Activated naive CD8-positive, alpha-beta T cell treated with anti-CD3 and anti-CD28 coated beads, Interleukin-2, amount 10 ng/mL, durations not matched to agents 7 days and 5 days (primary cell): ENCODE measurements around the gene TCF15. TPM values are rescaled to one million over a fixed set of nuclear protein-coding genes. Genes with fewer than 3 reads are reported as not detected.

Experiments
- ATAC-seq: fragments of 150-1000 bp; cut with Tn5 transposase; one replicate; pipeline ENCODE4 v1.10.0; 2021; ENCODE audit warnings: low read depth, moderate library complexity
- POLR2A ChIA-PET: fragments of 350-600 bp; sonication (Branson Sonifier 250); formaldehyde crosslinking; loops from one replicate; lab custom pipeline; 2021; ENCODE audit warnings: antibody characterized with exemption; lab: Charles Lee
- DNase-seq: peaks from one replicate; pipeline ENCODE4 v3.0.0; 2021
- H3K27ac Mint-ChIP-seq: one replicate; pipeline ENCODE4 v1.8.0; 2022; ENCODE audit warnings: mild to moderate bottlenecking, mixed read lengths
- H3K27me3 Mint-ChIP-seq: one replicate; pipeline ENCODE4 v1.8.0; 2022; ENCODE audit warnings: mild to moderate bottlenecking, moderate library complexity, mixed read lengths
- H3K36me3 Mint-ChIP-seq: one replicate; pipeline ENCODE4 v1.8.0; 2021; ENCODE audit warnings: mild to moderate bottlenecking, mixed read lengths
- H3K4me1 Mint-ChIP-seq: one replicate; pipeline ENCODE4 v1.8.0; 2021; ENCODE audit warnings: mixed read lengths
- H3K4me3 Mint-ChIP-seq: one replicate; pipeline ENCODE4 v1.8.0; 2022; ENCODE audit warnings: mild to moderate bottlenecking, moderate library complexity, mixed read lengths
- H3K9me3 Mint-ChIP-seq: one replicate; pipeline ENCODE4 v1.8.0; 2021; ENCODE audit warnings: mixed read lengths
- total RNA-seq, 2 experiments: library from RNA; stranded (reverse); gene quantifications; one replicate each; pipeline ENCODE4 v1.2.3, GENCODE V29; 2021

The TCF15 gene
- total RNA-seq, 2 experiments from 2014 or later, result not detected

DNA sequence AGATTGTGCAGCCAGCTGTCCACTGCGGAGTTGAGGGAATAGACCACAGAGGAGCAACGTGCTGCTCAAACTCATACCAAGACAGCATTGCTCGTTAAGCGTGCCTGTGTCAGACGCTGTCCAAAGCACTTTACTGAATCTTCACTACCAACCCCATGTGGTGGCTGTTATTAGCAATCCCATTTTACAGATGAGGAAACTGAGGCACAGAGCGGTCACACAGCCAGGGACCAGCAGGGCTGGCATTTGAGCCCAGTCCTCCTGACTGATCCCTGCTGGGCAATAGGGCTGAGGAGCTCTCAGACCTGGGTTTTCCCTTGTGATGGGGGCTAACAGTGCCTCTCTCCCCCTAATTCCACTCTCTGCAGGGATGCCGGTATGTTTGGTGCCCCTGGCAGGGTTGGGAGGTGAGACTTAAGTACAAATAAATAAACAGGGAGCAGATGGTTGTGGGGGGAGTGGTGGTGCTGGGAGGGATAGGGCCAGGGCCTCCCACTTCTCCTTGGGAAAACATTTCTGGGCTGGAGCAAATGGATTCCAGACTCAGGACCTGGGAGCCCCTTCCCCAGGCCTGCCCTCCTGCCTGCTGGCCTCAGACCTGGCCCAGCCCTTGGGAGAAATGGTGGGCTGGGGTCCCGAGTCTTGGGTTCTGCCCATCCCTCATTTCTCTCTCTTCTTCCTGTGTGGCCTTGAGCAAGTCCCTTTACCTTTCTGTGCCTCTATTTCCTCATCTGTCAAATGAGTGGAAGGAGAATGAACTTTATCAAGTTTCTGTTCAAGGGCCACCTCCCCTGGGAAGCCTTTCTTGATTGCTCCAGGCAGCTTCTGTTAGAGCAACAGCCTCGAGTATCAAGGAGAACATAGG is 25.2 kb upstream of the TCF15 start:
- POLR2A ChIA-PET, result interaction anchor here (0.6 kb wide), 1 partner anchor 29 kb away, joined by 6 read pairs; no protein-coding TSS in a partner anchor
- DNase-seq (no peak), ATAC-seq (no peak)
- Mint-ChIP-seq H3K4me1 (no peaks in the 10 kb centered on the region), H3K9me3 (no peaks in the 10 kb centered on the region), H3K27me3 (peaks cover 8% of the 10 kb centered on the region), H3K4me3 (no peak overlapping the region), H3K27ac (no peak overlapping the region), H3K36me3 (no peaks in the 10 kb centered on the region)

DNA sequence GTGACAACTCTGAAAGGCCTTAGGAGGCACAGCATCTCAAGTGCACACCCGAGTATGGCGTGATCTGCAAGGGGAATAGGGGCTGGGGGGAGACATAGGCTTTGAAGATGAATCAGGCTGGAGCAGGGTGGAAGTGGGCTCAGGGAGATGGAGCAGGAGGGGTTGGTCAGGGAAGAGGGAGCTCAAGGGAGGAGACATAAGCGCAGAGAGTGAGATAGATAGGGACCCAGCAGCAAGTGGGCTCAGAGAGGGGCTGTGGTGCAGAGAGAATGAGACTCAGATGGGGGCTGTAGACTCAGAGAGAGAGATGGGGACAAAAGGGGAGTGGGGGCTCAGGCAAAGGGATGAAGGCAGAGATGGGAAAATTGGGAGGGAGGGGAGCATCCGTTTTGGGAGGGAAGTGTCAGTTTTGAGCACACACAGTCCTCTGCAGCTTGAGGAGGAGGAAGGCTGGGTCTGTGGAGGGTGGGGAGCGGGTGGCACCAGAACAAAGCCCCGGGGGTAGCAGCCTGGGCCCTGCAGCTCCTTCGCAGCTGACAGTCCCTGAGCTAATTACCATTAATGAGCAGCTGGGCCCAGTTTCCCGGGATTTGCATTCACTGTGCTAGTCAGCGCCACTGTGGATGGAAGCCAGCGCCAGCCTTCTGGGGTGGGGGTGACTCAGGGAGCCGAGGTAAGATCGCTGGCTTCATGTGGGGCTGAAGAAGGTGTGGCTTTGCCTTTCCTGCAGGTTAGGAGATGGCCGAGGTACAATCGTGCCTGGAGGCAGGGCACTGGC is 24.2 kb upstream of the TCF15 start:
- Mint-ChIP-seq H3K4me1 (no peaks in the 10 kb centered on the region), H3K27me3 (peaks cover 10% of the 10 kb centered on the region), H3K36me3 (no peaks in the 10 kb centered on the region), H3K4me3 (no peak overlapping the region), H3K9me3 (no peaks in the 10 kb centered on the region), H3K27ac (no peak overlapping the region)
- POLR2A ChIA-PET, result no interaction called here
- ATAC-seq (no peak), DNase-seq (no peak)

DNA sequence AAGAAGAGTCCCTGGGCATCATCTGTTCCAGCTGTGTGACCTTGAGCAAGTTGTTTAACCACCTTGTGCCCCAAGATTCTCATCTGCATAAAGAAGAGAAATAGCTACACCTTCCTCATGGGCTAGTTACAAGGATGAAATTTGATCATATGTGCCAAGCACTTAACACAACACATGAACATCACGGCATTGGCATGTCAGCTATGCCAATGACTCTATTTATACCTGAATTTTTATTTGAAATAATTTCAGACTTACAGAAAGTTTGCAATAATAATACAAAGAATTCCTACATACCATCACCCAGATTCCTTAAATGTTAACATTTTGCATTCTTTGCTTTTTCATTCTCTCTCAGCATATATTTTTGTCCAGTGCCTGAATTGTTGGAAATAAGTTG is 21.0 kb upstream of the TCF15 start:
- POLR2A ChIA-PET, result no interaction called here
- H3K27ac Mint-ChIP-seq, result no peak overlapping the region
- no peaks in the 10 kb centered on the region for H3K36me3 Mint-ChIP-seq
- no peaks in the 10 kb centered on the region for H3K9me3 Mint-ChIP-seq
- DNase-seq, result no peak
- no peak for ATAC-seq
- H3K27me3 Mint-ChIP-seq, result peaks cover 9% of the 10 kb centered on the region
- H3K4me3 Mint-ChIP-seq, result no peak overlapping the region
- no peaks in the 10 kb centered on the region for H3K4me1 Mint-ChIP-seq

DNA sequence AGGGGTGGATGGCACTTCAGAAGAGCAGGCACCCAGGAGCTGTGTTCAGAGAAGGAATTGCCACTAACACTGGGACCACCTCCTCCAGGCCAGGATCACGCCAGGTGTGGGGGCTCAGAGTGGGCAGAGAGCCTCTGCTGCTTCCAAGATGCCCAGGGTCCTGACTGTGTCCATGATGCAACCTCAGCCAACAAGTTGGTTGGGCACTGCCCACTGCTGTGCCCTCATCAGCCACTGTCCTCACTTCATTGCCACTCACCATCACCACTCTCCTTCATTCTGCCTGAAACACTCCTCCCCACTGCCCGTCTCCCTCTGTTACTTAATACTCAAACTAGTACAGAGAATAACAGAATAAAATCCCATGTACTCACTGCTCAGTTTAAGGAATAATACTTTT is 16.5 kb upstream of the TCF15 start:
- Mint-ChIP-seq H3K27me3 (peaks cover 13% of the 10 kb centered on the region), H3K27ac (no peak overlapping the region), H3K4me3 (no peak overlapping the region), H3K36me3 (no peaks in the 10 kb centered on the region), H3K4me1 (no peaks in the 10 kb centered on the region), H3K9me3 (no peaks in the 10 kb centered on the region)
- POLR2A ChIA-PET, result no interaction called here
- DNase-seq, result no peak
- ATAC-seq, result no peak

DNA sequence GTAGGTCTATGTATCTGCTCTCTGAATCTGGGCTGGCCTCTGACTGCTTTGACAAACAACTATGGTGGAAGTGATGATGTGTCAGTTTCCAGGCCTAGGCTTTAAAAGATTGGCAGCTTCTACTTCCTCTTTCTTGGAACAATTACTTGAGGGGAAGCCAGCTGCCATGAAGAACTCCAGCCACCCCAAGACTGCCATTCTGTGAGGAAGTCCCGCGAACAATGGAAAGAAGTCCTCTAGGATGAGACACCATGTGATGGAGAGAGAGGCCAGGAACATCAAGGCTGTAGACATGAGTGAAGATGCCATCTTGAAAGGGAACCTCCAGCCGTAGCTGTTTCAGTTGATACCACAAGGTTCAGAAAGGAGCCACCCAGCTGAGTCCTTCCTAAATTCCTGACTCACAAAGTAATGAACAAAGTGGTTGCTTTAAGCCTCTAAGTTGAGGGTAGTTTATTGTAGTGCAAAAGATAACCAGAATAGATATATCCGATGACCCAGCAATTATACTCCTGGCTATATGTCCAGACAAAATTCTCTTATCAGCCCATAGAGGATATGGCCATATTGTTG is 15.3 kb upstream of the TCF15 start:
- DNase-seq (no peak), ATAC-seq (no peak)
- no peaks in the 10 kb centered on the region for H3K36me3 Mint-ChIP-seq
- POLR2A ChIA-PET, result no interaction called here
- H3K9me3 Mint-ChIP-seq, result no peaks in the 10 kb centered on the region
- H3K4me1 Mint-ChIP-seq, result no peaks in the 10 kb centered on the region
- no peak overlapping the region for H3K4me3 Mint-ChIP-seq
- peaks cover 16% of the 10 kb centered on the region for H3K27me3 Mint-ChIP-seq
- no peak overlapping the region for H3K27ac Mint-ChIP-seq

DNA sequence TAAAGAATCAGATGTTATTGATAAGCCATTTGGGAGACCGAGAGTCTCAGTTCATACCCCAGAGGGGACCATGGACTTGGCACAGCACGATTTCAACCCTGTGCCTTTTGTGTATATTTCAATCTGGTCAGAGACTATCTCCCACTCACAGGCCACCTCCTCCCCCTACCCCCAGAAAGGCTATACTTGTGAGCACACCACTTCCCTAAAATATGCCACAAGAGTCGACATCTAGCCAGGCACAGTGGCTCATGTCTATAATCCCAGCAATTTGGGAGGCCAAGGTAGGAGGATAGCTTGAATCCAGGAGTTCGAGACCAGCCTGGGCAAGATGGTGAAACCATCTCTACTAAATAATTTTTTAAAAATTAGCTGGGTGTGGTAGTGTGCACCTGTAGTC is 13.6 kb upstream of the TCF15 start:
- Mint-ChIP-seq H3K27ac (no peak overlapping the region), H3K4me1 (no peaks in the 10 kb centered on the region), H3K9me3 (no peaks in the 10 kb centered on the region), H3K4me3 (no peak overlapping the region), H3K36me3 (no peaks in the 10 kb centered on the region), H3K27me3 (peaks cover 19% of the 10 kb centered on the region)
- POLR2A ChIA-PET, result no interaction called here
- ATAC-seq (no peak), DNase-seq (no peak)

DNA sequence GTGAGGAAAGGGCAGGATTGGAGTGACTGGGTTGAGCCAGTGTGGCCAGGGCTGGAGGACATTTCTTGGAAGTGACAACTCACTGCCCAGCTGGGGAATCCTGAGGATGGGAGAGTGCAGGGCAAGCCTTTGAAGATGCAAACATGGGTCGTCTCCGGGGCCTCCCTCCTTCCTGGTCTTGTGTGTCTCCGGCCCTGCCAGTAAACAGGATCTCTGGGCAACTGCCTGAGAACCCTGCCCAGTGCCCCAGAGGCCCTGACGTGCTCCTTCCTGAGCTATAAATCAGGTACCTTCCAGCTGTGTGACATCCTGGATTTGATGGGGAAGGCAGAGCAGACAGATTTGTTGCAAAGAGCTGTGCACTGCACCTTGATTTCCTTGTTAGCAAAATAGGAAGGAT is 12.9 kb upstream of the TCF15 start:
- POLR2A ChIA-PET, result no interaction called here
- no peak for DNase-seq
- Mint-ChIP-seq H3K36me3 (no peaks in the 10 kb centered on the region), H3K4me1 (no peaks in the 10 kb centered on the region), H3K27ac (no peak overlapping the region), H3K9me3 (no peaks in the 10 kb centered on the region), H3K27me3 (peaks cover 19% of the 10 kb centered on the region), H3K4me3 (no peak overlapping the region)
- no peak for ATAC-seq

DNA sequence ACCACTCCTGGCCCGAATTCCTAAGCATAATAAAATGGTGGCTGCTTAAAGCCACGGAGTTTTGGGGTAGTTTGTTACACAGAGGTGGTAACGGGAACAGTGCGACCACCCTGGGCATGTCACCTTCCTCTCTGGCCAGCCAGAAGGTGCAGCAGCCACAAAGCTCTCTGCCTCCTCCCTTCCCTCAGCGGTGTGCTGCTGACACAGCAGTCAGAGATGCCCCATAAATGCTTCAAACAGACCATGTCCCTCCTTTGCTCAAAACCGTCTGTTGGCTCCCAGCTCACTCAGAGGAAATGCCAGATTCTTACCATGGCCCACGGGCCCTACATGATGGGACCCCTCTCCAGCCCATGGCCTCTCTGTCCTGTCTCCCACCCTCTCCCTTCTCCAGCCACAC is 12.1 kb upstream of the TCF15 start:
- no peaks in the 10 kb centered on the region for H3K36me3 Mint-ChIP-seq
- ATAC-seq (no peak), DNase-seq (no peak)
- H3K4me3 Mint-ChIP-seq, result no peak overlapping the region
- no peaks in the 10 kb centered on the region for H3K4me1 Mint-ChIP-seq
- peaks cover 1% of the 10 kb centered on the region for H3K9me3 Mint-ChIP-seq
- peaks cover 25% of the 10 kb centered on the region for H3K27me3 Mint-ChIP-seq
- no peak overlapping the region for H3K27ac Mint-ChIP-seq
- POLR2A ChIA-PET, result no interaction called here

DNA sequence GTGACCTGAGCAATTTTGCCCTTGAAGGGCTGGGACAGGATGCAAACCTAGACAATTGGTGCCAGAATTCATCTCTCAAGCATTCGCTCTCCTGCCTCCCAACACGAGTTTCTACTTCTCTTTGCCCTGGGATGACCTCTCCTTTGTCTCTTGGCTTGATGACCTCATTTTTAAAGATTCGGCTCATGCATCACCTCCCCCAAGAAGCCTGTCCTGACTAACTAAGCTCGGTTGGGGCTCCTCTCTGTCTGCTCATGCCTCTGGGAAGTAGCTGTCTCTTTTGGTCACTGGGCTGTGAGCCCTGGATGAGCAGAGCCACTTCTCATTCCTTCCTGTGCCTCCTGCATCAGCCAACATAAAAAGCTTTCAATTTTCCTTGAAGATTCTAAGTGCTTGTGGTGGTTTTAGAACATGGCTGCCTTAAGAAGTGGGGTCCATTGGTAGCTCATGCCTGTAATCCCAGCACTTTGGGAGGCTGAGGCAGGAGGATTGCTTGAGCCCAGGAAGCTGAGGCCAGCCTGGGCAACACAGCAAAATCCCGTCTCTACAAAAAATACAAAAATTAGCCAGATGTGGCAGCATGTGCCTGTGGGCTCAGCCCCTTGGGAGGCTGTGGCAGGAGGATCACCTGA is 11.1 kb upstream of the TCF15 start:
- POLR2A ChIA-PET, result no interaction called here
- no peak overlapping the region for H3K4me3 Mint-ChIP-seq
- H3K36me3 Mint-ChIP-seq, result no peaks in the 10 kb centered on the region
- H3K9me3 Mint-ChIP-seq, result peaks cover 1% of the 10 kb centered on the region
- DNase-seq (no peak), ATAC-seq (no peak)
- no peak overlapping the region for H3K27ac Mint-ChIP-seq
- no peaks in the 10 kb centered on the region for H3K4me1 Mint-ChIP-seq
- peaks cover 21% of the 10 kb centered on the region for H3K27me3 Mint-ChIP-seq

DNA sequence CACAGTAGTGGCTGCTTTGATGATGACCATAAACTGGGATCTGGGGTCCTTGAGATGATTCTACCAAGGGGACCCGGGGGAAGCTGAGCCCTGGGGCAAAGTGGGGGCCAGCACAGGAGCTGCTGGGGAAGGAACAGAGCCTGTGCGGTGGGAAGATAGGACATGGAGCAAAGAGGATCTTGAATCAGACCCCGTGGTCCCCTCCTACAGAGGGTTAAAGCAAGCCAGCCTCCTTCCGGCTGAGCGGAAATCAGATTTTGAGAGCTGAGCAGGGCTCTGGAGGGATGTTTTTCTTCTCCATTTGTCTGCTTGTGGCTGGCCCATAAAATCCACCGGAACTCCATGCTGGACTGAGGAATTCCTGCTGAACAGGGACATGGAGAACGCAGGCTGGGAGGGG is 10.1 kb upstream of the TCF15 start:
- no peaks in the 10 kb centered on the region for H3K4me1 Mint-ChIP-seq
- no peak overlapping the region for H3K4me3 Mint-ChIP-seq
- H3K9me3 Mint-ChIP-seq, result peaks cover 1% of the 10 kb centered on the region
- no peak overlapping the region for H3K27ac Mint-ChIP-seq
- no peaks in the 10 kb centered on the region for H3K36me3 Mint-ChIP-seq
- peaks cover 24% of the 10 kb centered on the region for H3K27me3 Mint-ChIP-seq
- POLR2A ChIA-PET, result no interaction called here
- ATAC-seq (no peak), DNase-seq (no peak)

DNA sequence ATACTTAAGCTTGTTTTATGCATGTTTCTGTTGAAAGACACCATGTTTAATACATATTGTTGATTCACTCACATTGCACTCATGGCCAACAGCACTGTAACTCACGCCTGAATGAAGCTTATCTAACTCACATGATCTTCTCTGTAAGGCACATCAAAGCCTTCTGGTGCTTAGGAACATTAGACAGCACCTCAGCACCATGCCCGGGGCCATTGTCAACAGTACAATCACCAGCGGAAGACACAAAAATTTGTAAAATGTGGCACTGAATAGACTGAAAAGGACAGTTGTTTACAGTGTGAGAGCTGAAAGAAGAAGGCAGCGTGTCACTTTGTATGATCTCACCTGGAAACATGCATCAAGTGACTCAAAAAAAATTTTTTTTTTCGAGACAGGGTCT is 8.9 kb upstream of the TCF15 start:
- ATAC-seq (no peak), DNase-seq (no peak)
- Mint-ChIP-seq H3K4me3 (no peak overlapping the region), H3K27ac (no peak overlapping the region), H3K9me3 (peaks cover 1% of the 10 kb centered on the region), H3K36me3 (no peaks in the 10 kb centered on the region), H3K4me1 (no peaks in the 10 kb centered on the region), H3K27me3 (peaks cover 24% of the 10 kb centered on the region)
- POLR2A ChIA-PET, result no interaction called here

DNA sequence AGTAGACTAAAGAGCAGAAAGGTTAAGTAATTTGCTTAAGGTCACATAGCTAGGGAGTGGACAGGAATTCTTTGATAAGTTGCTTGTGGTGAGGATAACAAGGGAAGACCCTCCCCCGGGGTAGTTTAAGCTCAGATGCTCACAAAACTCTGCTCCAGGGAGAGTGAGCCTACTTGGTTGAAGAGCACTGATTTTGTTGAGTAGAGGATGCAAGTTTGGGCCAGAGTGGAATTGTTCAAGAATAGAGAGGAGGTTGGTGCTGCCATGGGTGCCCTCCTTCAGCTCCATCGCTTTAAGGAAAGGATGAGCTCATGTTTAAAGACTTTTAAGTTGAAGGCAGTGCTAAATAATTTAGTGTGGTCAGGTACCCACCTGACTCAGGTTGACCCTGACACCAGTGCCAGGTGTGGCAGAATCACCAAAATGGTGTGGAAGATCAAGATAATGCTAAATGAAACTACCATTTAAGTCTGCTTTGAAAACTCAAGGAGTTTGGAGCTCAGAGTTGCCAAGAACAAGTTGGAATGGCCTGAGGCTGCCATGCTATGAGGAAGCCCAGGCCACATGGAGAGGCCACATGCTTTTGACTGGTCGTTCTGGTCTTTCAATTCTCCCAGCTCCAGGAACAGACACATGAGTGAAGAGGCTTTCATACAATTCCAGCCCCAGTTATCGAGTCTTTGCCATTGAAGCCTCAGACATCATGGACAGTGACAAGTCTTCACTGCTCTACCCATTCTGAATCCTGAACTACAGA is 8.0 kb upstream of the TCF15 start:
- POLR2A ChIA-PET, result no interaction called here
- no peak overlapping the region for H3K27ac Mint-ChIP-seq

DNA sequence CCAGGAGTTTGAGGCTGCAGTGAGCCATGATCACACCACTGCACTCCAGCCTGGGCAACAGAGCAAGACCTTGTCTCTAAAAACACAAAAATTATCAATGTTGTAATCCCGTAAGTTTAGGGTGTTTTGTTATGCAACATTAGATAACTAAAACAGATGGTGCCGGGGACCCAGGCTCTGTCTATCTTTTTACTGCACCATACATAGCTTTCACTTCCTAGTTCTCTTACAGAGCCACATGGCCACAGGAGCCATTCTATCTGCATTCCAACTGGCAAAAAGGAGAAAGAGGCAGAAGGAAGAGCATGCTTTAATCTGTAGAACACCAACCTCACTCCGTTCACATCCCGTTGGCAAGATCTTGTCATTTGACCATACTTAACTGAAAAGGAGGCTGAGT is 5.4 kb upstream of the TCF15 start:
- Mint-ChIP-seq H3K4me3 (no peak overlapping the region), H3K4me1 (no peaks in the 10 kb centered on the region), H3K36me3 (no peaks in the 10 kb centered on the region), H3K27me3 (peaks cover 45% of the 10 kb centered on the region), H3K9me3 (peaks cover 1% of the 10 kb centered on the region), H3K27ac (no peak overlapping the region)
- POLR2A ChIA-PET, result interaction anchor here (0.5 kb wide), 1 partner anchor 162 kb away, joined by 3 read pairs; no protein-coding TSS in a partner anchor
- ATAC-seq (no peak), DNase-seq (no peak)

More for the DNA sequence above, 8.0 kb upstream of the TCF15 start:
- Mint-ChIP-seq H3K4me3 (no peak overlapping the region), H3K27me3 (peaks cover 28% of the 10 kb centered on the region), H3K9me3 (peaks cover 1% of the 10 kb centered on the region), H3K36me3 (no peaks in the 10 kb centered on the region), H3K4me1 (no peaks in the 10 kb centered on the region)
- no peak for DNase-seq
- no peak for ATAC-seq
